Liver (tissue), 9 donors: Measurements from ENCODE around the gene TWIST2. TPM values are rescaled to one million over a fixed set of nuclear protein-coding genes. Genes with fewer than 3 reads are reported as not detected.

ENCODE experiments used
- DNase-seq: peaks from one replicate; pipeline ENCODE4 v3.0.0-alpha.2; 2017; ENCODE audit warnings: low spot score
- H3K27ac ChIP-seq, 2 donors: one replicate each; pipeline ENCODE4 v1.7.0; 2013; ENCODE audit warnings: inconsistent platforms in 2 of 2, low read length in 2 of 2, control low read depth in 1 of 2, low read depth in 1 of 2, mild to moderate bottlenecking in 1 of 2
- H3K27me3 ChIP-seq, 4 donors: one replicate each; pipeline versions ENCODE4 v1.6.1 to v1.7.0; 2013; ENCODE audit warnings: low read length in 3 of 4, inconsistent platforms in 1 of 4, mild to moderate bottlenecking in 1 of 4, moderate library complexity in 1 of 4; ENCODE audit not compliant: control insufficient read depth in 4 of 4, insufficient read depth in 4 of 4
- H3K36me3 ChIP-seq, 4 donors: one replicate each; pipeline versions ENCODE4 v1.6.1 to v1.7.0; 2013; ENCODE audit warnings: low read length in 3 of 4, mild to moderate bottlenecking in 3 of 4, low read depth in 1 of 4, moderate library complexity in 1 of 4; ENCODE audit not compliant: control insufficient read depth in 4 of 4, insufficient read depth in 3 of 4
- H3K4me1 ChIP-seq, 4 donors: one replicate each; pipeline versions ENCODE4 v1.6.1 to v1.7.0; 2013; ENCODE audit warnings: low read length in 3 of 4, mild to moderate bottlenecking in 3 of 4, moderate library complexity in 1 of 4; ENCODE audit not compliant: control insufficient read depth in 4 of 4, insufficient read depth in 4 of 4
- H3K4me3 ChIP-seq, 3 donors: one replicate each; pipeline versions ENCODE4 v1.6.1 to v1.7.0; 2013; ENCODE audit warnings: low read length in 3 of 3, control low read depth in 1 of 3, low read depth in 1 of 3, mild to moderate bottlenecking in 1 of 3
- H3K9ac ChIP-seq, 2 donors: one replicate each; pipeline ENCODE4 v1.7.0; 2013; ENCODE audit warnings: low read length in 2 of 2, mild to moderate bottlenecking in 2 of 2, moderate library complexity in 2 of 2, control low read depth in 1 of 2, low read depth in 1 of 2
- H3K9me3 ChIP-seq, 4 donors: one replicate each; pipeline versions ENCODE4 v1.6.1 to v1.7.0; 2013; ENCODE audit warnings: low read length in 3 of 4; ENCODE audit not compliant: control insufficient read depth in 4 of 4
- ATF3 ChIP-seq: IDR thresholded peaks from 2 replicates; pipeline ENCODE4 v1.6.1; 2016; ENCODE audit warnings: antibody characterized with exemption
- CTCF ChIP-seq: fragments of 150-350 bp; IDR thresholded peaks from 2 replicates; pipeline ENCODE4 v1.5.1; 2017; ENCODE audit warnings: improper control_type of control experiment, low read depth, low read length; ENCODE audit not compliant: missing input control
- EGR1 ChIP-seq, 2 donors: IDR thresholded peaks; 2 replicates each; pipeline ENCODE4 v1.6.1; 2016 to 2018; ENCODE audit warnings: antibody characterized with exemption in 2 of 2, low read depth in 2 of 2
- FOXA1 ChIP-seq: IDR thresholded peaks from 2 replicates; pipeline ENCODE4 v1.6.1; 2016; ENCODE audit warnings: antibody characterized with exemption
- FOXA2 ChIP-seq: IDR thresholded peaks from 2 replicates; pipeline ENCODE4 v1.6.1; 2016; ENCODE audit warnings: antibody characterized with exemption
- GABPA ChIP-seq, 2 donors: IDR thresholded peaks in 1 of 2; conservative IDR thresholded peaks in 1 of 2; 2 replicates each; pipeline ENCODE4 v1.6.1; 2016; ENCODE audit warnings: antibody characterized with exemption in 2 of 2, mild to moderate bottlenecking in 1 of 2, moderate library complexity in 1 of 2
- HNF4A ChIP-seq, 2 donors: conservative IDR thresholded peaks; 2 replicates each; pipeline ENCODE4 v1.6.1; 2016; ENCODE audit warnings: antibody characterized with exemption in 2 of 2, mild to moderate bottlenecking in 2 of 2
- HNF4G ChIP-seq: IDR thresholded peaks from 2 replicates; pipeline ENCODE4 v1.6.1; 2016; ENCODE audit warnings: antibody characterized with exemption
- JUND ChIP-seq, 2 donors: IDR thresholded peaks; 2 replicates each; pipeline ENCODE4 v1.6.1; 2016; ENCODE audit warnings: antibody characterized with exemption in 2 of 2
- MAX ChIP-seq: IDR thresholded peaks from 2 replicates; pipeline ENCODE4 v1.6.1; 2016; ENCODE audit warnings: antibody characterized with exemption
- NR2F2 ChIP-seq: IDR thresholded peaks from 2 replicates; pipeline ENCODE4 v1.6.1; 2016; ENCODE audit warnings: antibody characterized with exemption
- RAD21 ChIP-seq, 2 donors: IDR thresholded peaks; 2 replicates each; pipeline ENCODE4 v1.6.1; 2016; ENCODE audit warnings: antibody characterized with exemption in 2 of 2, mild to moderate bottlenecking in 2 of 2
- REST ChIP-seq: IDR thresholded peaks from 2 replicates; pipeline ENCODE4 v1.6.1; 2016; ENCODE audit warnings: antibody characterized with exemption, mild to moderate bottlenecking
- RXRA ChIP-seq, 2 donors: IDR thresholded peaks; 2 replicates each; pipeline ENCODE4 v1.6.1; 2017 to 2018; ENCODE audit warnings: antibody characterized with exemption in 2 of 2, mild to moderate bottlenecking in 1 of 2
- SP1 ChIP-seq: IDR thresholded peaks from 2 replicates; pipeline ENCODE4 v1.6.1; 2018; ENCODE audit warnings: antibody characterized with exemption, mild to moderate bottlenecking
- TAF1 ChIP-seq: conservative IDR thresholded peaks from 2 replicates; pipeline ENCODE4 v1.6.1; 2016; ENCODE audit warnings: antibody characterized with exemption, mild to moderate bottlenecking
- YY1 ChIP-seq: IDR thresholded peaks from 2 replicates; pipeline ENCODE4 v1.6.1; 2016; ENCODE audit warnings: antibody characterized with exemption, mild to moderate bottlenecking
- ZBTB33 ChIP-seq: IDR thresholded peaks from 2 replicates; pipeline ENCODE4 v1.6.1; 2016; ENCODE audit warnings: antibody characterized with exemption
- WGBS: extraction: QIAGEN DNeasy Blood & Tissue Kit; methylation state at CpG from one replicate; pipeline ENCODE4 v1.1.7; 2013; 5-methylcytosine and 5-hydroxymethylcytosine counted together
- polyA plus RNA-seq, 2 donors: library from polyadenylated mRNA; stranded (reverse) in 1 of 2; unstranded in 1 of 2; fragments of 200-250 nt in 1 of 2; fragments of >200 nt in 1 of 2; fragmentation: Nextera tagmentation in 1 of 2; extraction: Ambion mirVana in 1 of 2; gene quantifications; one replicate each; pipeline versions ENCODE4 v1.2.1 to v1.2.3, GENCODE V29; 2013 to 2015
- total RNA-seq, 2 donors: library from RNA; depleted of rRNA; stranded (reverse); fragments of >200 nt; gene quantifications; one replicate each; pipeline ENCODE4 v1.2.3, GENCODE V29; 2014
- donor health status: healthy.
- donor health status: healthy.
- donor health status: healthy.
- donor health status: healthy.
- donor health status: healthy.

TWIST2 gene
- total and polyA plus RNA-seq, 4 donors: 0.17 to 0.20 (median 0.19) TPM; not detected in 1

- TF ChIP-seq CTCF (no peak), MAX (no peak), REST (no peak), HNF4G (no peak), ZBTB33 (no peak), HNF4A (conservative IDR thresholded peaks at IDR 0.05) (no peak), TAF1 (no peak), YY1 (no peak), JUND (IDR thresholded peaks at IDR 0.05) (no peak), GABPA (IDR thresholded peaks at IDR 0.05 in 1 of 2, conservative IDR thresholded peaks at IDR 0.05 in 1 of 2) (no peak), RXRA (IDR thresholded peaks at IDR 0.05) (no peak), FOXA2 (no peak), SP1 (no peak), NR2F2 (no peak), FOXA1 (no peak), ATF3 (no peak), EGR1 (IDR thresholded peaks at IDR 0.05; ENCODE audit: low read depth in 2 of 2) (no peak), RAD21 (IDR thresholded peaks at IDR 0.05) (no peak)
- H3K36me3 ChIP-seq: no peaks in the 10 kb centered on the region
- no peak overlapping the region for H3K27ac ChIP-seq
- 86% methylated on average over 6 of the region's 6 CpGs for WGBS
- H3K4me1 ChIP-seq: no peaks in the 10 kb centered on the region
- no peaks in the 10 kb centered on the region for H3K9me3 ChIP-seq
- no peak for DNase-seq
- H3K27me3 ChIP-seq: peaks cover 0 to 4% (median 1%) of the 10 kb centered on the region in 4 donors
- no peak overlapping the region for H3K4me3 ChIP-seq
- H3K9ac ChIP-seq: no peak overlapping the region
These were observed 31.2 kb downstream of the TWIST2 start for GRCh38 chr2:238879043-238879442.
